HCT116 (cell line): ENCODE results near the gene ABCA8. TPM values are rescaled to one million over a fixed set of nuclear protein-coding genes. Genes with fewer than 3 reads are reported as not detected.

Experiments
- ATAC-seq: fragments of 200-7000 bp; cut with Tn5 transposase; 2 replicates; pipeline ENCODE4 v1.9.1; 2020; ENCODE audit warnings: mild to moderate bottlenecking, moderate library complexity
- BruUV-seq: library from RNA; stranded (reverse); fragments of 400-500 nt; replicated peaks from 2 replicates; lab custom pipeline; 2021; lab: Mats Ljungman, UMichigan
- CTCF ChIA-PET: fragments of 300-600 bp; sonication (Branson Sonifier 250); formaldehyde crosslinking; loops from one replicate; lab custom pipeline; 2021; ENCODE audit warnings: antibody characterized with exemption; lab: Charles Lee
- POLR2A ChIA-PET: fragments of 300-600, 350-600 bp; sonication (Branson Sonifier 250); formaldehyde crosslinking; loops from one replicate; lab custom pipeline; 2021; ENCODE audit warnings: antibody characterized with exemption; lab: Charles Lee
- RAD21 ChIA-PET, 2 experiments: fragments of 300-600 bp; sonication (Branson Sonifier 250); formaldehyde crosslinking; loops; one replicate each; lab custom pipeline; 2023; ENCODE audit warnings: low total read pairs in 2 of 2; ENCODE audit not compliant: uncharacterized antibody in 2 of 2, unreplicated experiment in 2 of 2, low non-redundant PET in 1 of 2; lab: Charles Lee
- DNase-seq: peaks from one replicate; pipeline ENCODE4 v3.0.0-alpha.2; 2010; ENCODE audit warnings: low read depth, low spot score
- H2AFZ ChIP-seq: fragments of 200-600 bp; shearing (Covaris generic), sonication (generic); 2 replicates; pipeline ENCODE4 v1.6.1; 2017; ENCODE audit warnings: low read depth, mixed run types, mixed read lengths, antibody characterized with exemption, low read length; ENCODE audit not compliant: poor library complexity, severe bottlenecking
- H3K27ac ChIP-seq: 2 replicates; pipeline ENCODE4 v1.5.1; 2012; ENCODE audit warnings: low read depth, low read length
- H3K27me3 ChIP-seq: fragments of 200-600 bp; sonication (generic); 2 replicates; pipeline ENCODE4 v1.6.1; 2016; ENCODE audit warnings: mixed run types, low read length, mixed read lengths; ENCODE audit not compliant: insufficient read depth
- H3K36me3 ChIP-seq, 2 experiments: fragments of 200-500 bp in 1 of 2; fragments of 200-600 bp in 1 of 2; sonication (Bioruptor generic) in 1 of 2; sonication (generic) in 1 of 2; 2 replicates each; pipeline versions ENCODE4 v1.5.1 to v1.6.1; 2014 to 2016; ENCODE audit warnings: low read length in 2 of 2, inconsistent platforms in 1 of 2, mixed read lengths in 1 of 2, mixed run types in 1 of 2; ENCODE audit not compliant: insufficient read depth in 2 of 2, control insufficient read depth in 1 of 2
- H3K4me1 ChIP-seq, 2 experiments: fragments of 200-600 bp in 1 of 2; sonication (generic) in 1 of 2; 2 replicates each; pipeline versions ENCODE4 v1.5.1 to v1.6.1; 2012 to 2017; ENCODE audit warnings: low read length in 2 of 2, inconsistent platforms in 1 of 2, mild to moderate bottlenecking in 1 of 2, mixed read lengths in 1 of 2, mixed run types in 1 of 2, moderate library complexity in 1 of 2; ENCODE audit not compliant: insufficient read depth in 2 of 2, control insufficient read depth in 1 of 2
- H3K4me2 ChIP-seq: fragments of 200-600 bp; sonication (generic); 2 replicates; pipeline ENCODE4 v1.6.1; 2017; ENCODE audit warnings: mixed run types, low read length, mixed read lengths
- H3K4me3 ChIP-seq, 2 experiments: fragments of 200-600 bp in 1 of 2; sonication (generic) in 1 of 2; replicated peaks in 1 of 2; 2 replicates each; pipeline ENCODE4 v1.5.1; 2011 to 2016; ENCODE audit warnings: low read length in 2 of 2, control low read depth in 1 of 2, low read depth in 1 of 2, mild to moderate bottlenecking in 1 of 2, mixed read lengths in 1 of 2, mixed run types in 1 of 2
- H3K79me2 ChIP-seq: fragments of 200-600 bp; sonication (generic); 2 replicates; pipeline ENCODE4 v1.6.1; 2017; ENCODE audit warnings: mild to moderate bottlenecking, mixed run types, low read length, moderate library complexity, mixed read lengths; ENCODE audit not compliant: insufficient read depth
- H3K9ac ChIP-seq: fragments of 200-600 bp; sonication (generic); 2 replicates; pipeline ENCODE4 v1.6.1; 2016; ENCODE audit warnings: low read length, mixed read lengths
- H3K9me2 ChIP-seq: fragments of 200-600 bp; sonication (generic), shearing (Covaris generic); 2 replicates; pipeline ENCODE4 v1.6.1; 2017; ENCODE audit warnings: mixed run types, mild to moderate bottlenecking, moderate library complexity; ENCODE audit not compliant: insufficient read depth
- H3K9me3 ChIP-seq, 2 experiments: fragments of 200-500 bp in 1 of 2; fragments of 200-600 bp in 1 of 2; sonication (Bioruptor generic) in 1 of 2; sonication (generic) in 1 of 2; 2 replicates each; pipeline ENCODE4 v1.6.1; 2014 to 2017; ENCODE audit warnings: low read length in 2 of 2, mixed read lengths in 2 of 2, inconsistent platforms in 1 of 2, low read depth in 1 of 2, mild to moderate bottlenecking in 1 of 2, mixed run types in 1 of 2, moderate library complexity in 1 of 2; ENCODE audit not compliant: control insufficient read depth in 1 of 2, insufficient read depth in 1 of 2
- H4K20me1 ChIP-seq: fragments of 200-600 bp; sonication (generic), shearing (Covaris generic); 2 replicates; pipeline ENCODE4 v1.6.1; 2017; ENCODE audit warnings: mixed run types, mild to moderate bottlenecking, moderate library complexity; ENCODE audit not compliant: insufficient read depth
- ATF3 ChIP-seq: IDR thresholded peaks from 2 replicates; pipeline ENCODE4 v1.6.1; 2012
- EZH2 ChIP-seq: fragments of 200-600 bp; sonication (generic); IDR thresholded peaks from 2 replicates; pipeline ENCODE4 v1.6.1; 2017; ENCODE audit warnings: antibody characterized with exemption, mixed run types
- JUND ChIP-seq: IDR thresholded peaks from 2 replicates; pipeline ENCODE4 v1.6.1; 2012
- MAX ChIP-seq: IDR thresholded peaks from 2 replicates; pipeline ENCODE4 v1.6.1; 2012
- POLR2A ChIP-seq: IDR thresholded peaks from 2 replicates; pipeline ENCODE4 v1.7.0; 2011; ENCODE audit warnings: borderline replicate concordance; ENCODE audit not compliant: insufficient read depth, insufficient read length; ENCODE audit errors: extremely low read depth
- POLR2AphosphoS5 ChIP-seq: IDR thresholded peaks from 2 replicates; pipeline ENCODE4 v1.6.1; 2011; ENCODE audit warnings: mild to moderate bottlenecking, low read depth, low read length, moderate library complexity
- RAD21 ChIP-seq: IDR thresholded peaks from 2 replicates; pipeline ENCODE4 v1.6.1; 2012; ENCODE audit warnings: low read depth, mild to moderate bottlenecking
- REST ChIP-seq: IDR thresholded peaks from 2 replicates; pipeline ENCODE4 v1.6.1; 2012; ENCODE audit warnings: low read depth
- SRF ChIP-seq: IDR thresholded peaks from 2 replicates; pipeline ENCODE4 v1.6.1; 2012; ENCODE audit warnings: low read depth
- TCF7L2 ChIP-seq: IDR thresholded peaks from 2 replicates; pipeline ENCODE4 v1.7.0; 2011; ENCODE audit warnings: borderline replicate concordance, inconsistent platforms; ENCODE audit not compliant: insufficient read depth, insufficient read length; ENCODE audit errors: extremely low read depth
- intact Hi-C: fragments of 100-400 bp; cut with micrococcal nuclease; formaldehyde crosslinking; loops from 2 replicates; pipeline ENCODE4 v1.10.0; 2022
- total RNA-seq: library from RNA; stranded (reverse); gene quantifications from one replicate; pipeline ENCODE4 v1.2.1, GENCODE V29; 2021; ENCODE audit not compliant: unreplicated experiment

The ABCA8 gene
- total RNA-seq, 1 experiment from 2014 or later, result 0.44 TPM

- ATAC-seq (no peak), DNase-seq (no peak)
- Histone ChIP-seq H3K4me1 (0 out of 4 replicates have a peak, but pooled peaks cover 0 to 5% of the 10 kb centered on the region in 2 experiments), H3K27ac (no peak overlapping the region), H3K36me3 (no peaks in the 10 kb centered on the region), H3K27me3 (no peaks in the 10 kb centered on the region), H3K4me3 (no peak overlapping the region), H3K9ac (no peak overlapping the region), H3K79me2 (no peaks in the 10 kb centered on the region), H3K4me2 (no peak overlapping the region), H2AFZ (no peak overlapping the region), H4K20me1 (no peaks in the 10 kb centered on the region), H3K9me2 (no peaks in the 10 kb centered on the region), H3K9me3 (no peaks in the 10 kb centered on the region)
- no TSS peak for BruUV-seq
- intact Hi-C loops, result no loop called here
- ChIA-PET POLR2A (no interaction called here), CTCF (interaction anchor here (2.0 kb wide), 1 partner anchor 12 kb away, joined by 4 read pairs; no protein-coding TSS in a partner anchor), RAD21 (no interaction called here)
- TF ChIP-seq TCF7L2 (no peak), POLR2A (no peak), EZH2 (no peak), MAX (no peak), ATF3 (no peak), REST (no peak), POLR2AphosphoS5 (no peak), RAD21 (no peak), JUND (no peak), SRF (no peak)
Observed at GRCh38 chr17:68850749-68851510, 104.3 kb downstream of the ABCA8 start.
